ENCODE results near the gene DISC1.

The DISC1 gene

GRCh38 chr1:231691618-231692259 is 65.1 kb downstream of the DISC1 start:
- peak; percentile 95 for TF ChIP-seq CTCF (conservative IDR thresholded peaks at IDR 0.05)
- no peak for TF ChIP-seq ZFX (IDR thresholded peaks at IDR 0.05)

GRCh38 chr1:231693361-231694074 is 66.9 kb downstream of the DISC1 start:
- TF ChIP-seq CTCF (conservative IDR thresholded peaks at IDR 0.05), result no peak
- TF ChIP-seq ZFX (IDR thresholded peaks at IDR 0.05), result no peak
- no peak overlapping the region for H3K27ac ChIP-seq

More at GRCh38 chr1:231691618-231692259, 65.1 kb downstream of the DISC1 start:
- H3K27ac ChIP-seq, result no peak overlapping the region

GRCh38 chr1:231694075-231694431 is 67.5 kb downstream of the DISC1 start:
- TF ChIP-seq ZFX (IDR thresholded peaks at IDR 0.05) (no peak), CTCF (conservative IDR thresholded peaks at IDR 0.05) (no peak)
- no peak overlapping the region for H3K27ac ChIP-seq

GRCh38 chr1:231694465-231695077 is 68.0 kb downstream of the DISC1 start:
- TF ChIP-seq ZFX (IDR thresholded peaks at IDR 0.05), result no peak
- TF ChIP-seq CTCF (conservative IDR thresholded peaks at IDR 0.05), result no peak
- H3K27ac ChIP-seq, result no peak overlapping the region

GRCh38 chr1:231695439-231696255 is 69.1 kb downstream of the DISC1 start:
- H3K27ac ChIP-seq, result no peak overlapping the region
- TF ChIP-seq CTCF (conservative IDR thresholded peaks at IDR 0.05) (no peak), ZFX (IDR thresholded peaks at IDR 0.05) (no peak)

GRCh38 chr1:231699784-231700183 is 73.2 kb downstream of the DISC1 start:
- TF ChIP-seq ZFX (IDR thresholded peaks at IDR 0.05) (no peak), CTCF (conservative IDR thresholded peaks at IDR 0.05) (no peak)
- H3K27ac ChIP-seq, result no peak overlapping the region
